Osteoblast (primary cell): Measurements from ENCODE around the gene HSPA12B. TPM values are rescaled to one million over a fixed set of nuclear protein-coding genes. Genes with fewer than 3 reads are reported as not detected.

Experiments used
- DNase-seq: peaks from one replicate; pipeline ENCODE4 v3.0.0; 2011; ENCODE audit warnings: low spot score, mixed read lengths; ENCODE audit not compliant: insufficient read length; ENCODE audit errors: missing footprints
- H2AFZ ChIP-seq: 2 replicates; pipeline ENCODE4 v1.6.0; 2011; ENCODE audit warnings: mild to moderate bottlenecking, low read length
- H3K27ac ChIP-seq: 2 replicates; pipeline ENCODE4 v1.5.1; 2011; ENCODE audit warnings: mild to moderate bottlenecking, low read depth, low read length, moderate library complexity
- H3K27me3 ChIP-seq: 2 replicates; pipeline ENCODE4 v1.6.0; 2012; ENCODE audit warnings: mild to moderate bottlenecking, control low read depth, inconsistent platforms, low read length, moderate library complexity; ENCODE audit not compliant: insufficient read depth
- H3K36me3 ChIP-seq: 2 replicates; pipeline ENCODE4 v1.5.1; 2011; ENCODE audit warnings: mild to moderate bottlenecking, low read length, control low read depth, moderate library complexity; ENCODE audit not compliant: insufficient read depth
- H3K4me1 ChIP-seq: 2 replicates; pipeline ENCODE4 v1.5.1; 2011; ENCODE audit warnings: mild to moderate bottlenecking, low read length, control low read depth, moderate library complexity; ENCODE audit not compliant: insufficient read depth
- H3K4me2 ChIP-seq: 2 replicates; pipeline ENCODE4 v1.6.0; 2011; ENCODE audit warnings: mild to moderate bottlenecking, low read length; ENCODE audit not compliant: insufficient read depth
- H3K4me3 ChIP-seq: fragments of 200-600 bp; sonication (generic); 3 replicates; pipeline ENCODE4 v1.5.1; 2012; ENCODE audit warnings: mild to moderate bottlenecking, low read length, inconsistent platforms; ENCODE audit not compliant: insufficient read depth
- H3K79me2 ChIP-seq: 2 replicates; pipeline ENCODE4 v1.6.0; 2012; ENCODE audit warnings: mild to moderate bottlenecking, low read length, control low read depth, inconsistent platforms; ENCODE audit not compliant: insufficient read depth
- H3K9me3 ChIP-seq: 2 replicates; pipeline ENCODE4 v1.5.1; 2011; ENCODE audit warnings: low read depth, low read length, control low read depth
- H4K20me1 ChIP-seq: 2 replicates; pipeline ENCODE4 v1.6.0; 2012; ENCODE audit warnings: mild to moderate bottlenecking, low read length, control low read depth; ENCODE audit not compliant: insufficient read depth
- total RNA-seq: library from RNA; depleted of rRNA; stranded (reverse); fragments of >200 nt; gene quantifications from 2 replicates; pipeline ENCODE4 v1.2.3, GENCODE V29; 2012
- TF ChIP-seq, protein P1 (sequence below): IDR thresholded peaks from 2 replicates; pipeline ENCODE4 v1.5.1; 2011; ENCODE audit warnings: mild to moderate bottlenecking, low read depth, low read length, moderate library complexity; ENCODE audit errors: extremely low read depth

Gene HSPA12B
- total RNA-seq, 1 donor: not detected

DNA sequence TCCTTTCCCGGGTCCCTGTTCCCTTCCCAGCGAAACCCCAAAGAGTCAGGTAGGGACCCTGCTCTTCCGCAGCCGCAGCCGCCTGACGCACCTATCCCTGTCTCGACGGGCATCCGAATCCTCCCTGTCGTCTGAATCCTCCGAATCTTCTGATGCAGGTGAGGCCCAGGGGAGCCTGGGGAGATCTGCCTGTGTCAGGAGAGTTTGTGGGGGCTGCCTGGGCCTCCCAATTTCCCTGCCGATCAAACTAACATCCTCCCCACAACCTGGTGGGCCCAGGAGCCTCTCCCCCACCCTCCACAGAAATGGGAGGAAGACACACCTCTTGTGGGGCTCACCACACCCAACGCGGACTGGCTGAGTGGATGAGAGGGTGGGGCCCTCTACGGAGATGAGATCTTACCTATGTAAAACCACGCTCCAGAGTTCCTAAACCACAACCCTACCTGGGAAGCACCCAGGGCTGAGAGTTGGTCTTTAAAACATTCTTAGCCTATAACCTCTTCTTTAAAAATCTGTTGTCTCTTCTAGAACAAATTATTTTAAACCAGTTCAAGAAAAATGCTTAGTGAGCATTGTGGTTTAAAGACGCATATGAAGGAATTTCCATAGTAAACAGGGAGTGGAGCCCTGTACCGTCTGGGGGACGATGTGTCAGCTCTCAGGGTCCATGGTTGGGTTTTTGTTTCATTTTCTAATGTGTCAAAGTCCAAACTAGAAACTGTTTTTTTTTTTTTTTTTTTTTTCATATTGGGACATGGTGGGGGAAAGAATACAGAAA lies 65.3 kb downstream of the HSPA12B start:
- TF ChIP-seq, protein P1, sequence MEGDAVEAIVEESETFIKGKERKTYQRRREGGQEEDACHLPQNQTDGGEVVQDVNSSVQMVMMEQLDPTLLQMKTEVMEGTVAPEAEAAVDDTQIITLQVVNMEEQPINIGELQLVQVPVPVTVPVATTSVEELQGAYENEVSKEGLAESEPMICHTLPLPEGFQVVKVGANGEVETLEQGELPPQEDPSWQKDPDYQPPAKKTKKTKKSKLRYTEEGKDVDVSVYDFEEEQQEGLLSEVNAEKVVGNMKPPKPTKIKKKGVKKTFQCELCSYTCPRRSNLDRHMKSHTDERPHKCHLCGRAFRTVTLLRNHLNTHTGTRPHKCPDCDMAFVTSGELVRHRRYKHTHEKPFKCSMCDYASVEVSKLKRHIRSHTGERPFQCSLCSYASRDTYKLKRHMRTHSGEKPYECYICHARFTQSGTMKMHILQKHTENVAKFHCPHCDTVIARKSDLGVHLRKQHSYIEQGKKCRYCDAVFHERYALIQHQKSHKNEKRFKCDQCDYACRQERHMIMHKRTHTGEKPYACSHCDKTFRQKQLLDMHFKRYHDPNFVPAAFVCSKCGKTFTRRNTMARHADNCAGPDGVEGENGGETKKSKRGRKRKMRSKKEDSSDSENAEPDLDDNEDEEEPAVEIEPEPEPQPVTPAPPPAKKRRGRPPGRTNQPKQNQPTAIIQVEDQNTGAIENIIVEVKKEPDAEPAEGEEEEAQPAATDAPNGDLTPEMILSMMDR: no peak
- H3K4me2 ChIP-seq: peak overlapping the region; percentile 89
- H4K20me1 ChIP-seq: peaks cover 10% of the 10 kb centered on the region
- peaks cover 27% of the 10 kb centered on the region for H3K4me1 ChIP-seq
- peak; percentile 91 for DNase-seq
- no peaks in the 10 kb centered on the region for H3K9me3 ChIP-seq
- peaks cover 47% of the 10 kb centered on the region for H3K36me3 ChIP-seq
- H3K27me3 ChIP-seq: no peaks in the 10 kb centered on the region
- H3K79me2 ChIP-seq: peaks cover 53% of the 10 kb centered on the region
- H3K4me3 ChIP-seq: peak overlapping the region; percentile 90
- H2AFZ ChIP-seq: no peak overlapping the region
- peak overlapping the region; percentile 63 for H3K27ac ChIP-seq

DNA sequence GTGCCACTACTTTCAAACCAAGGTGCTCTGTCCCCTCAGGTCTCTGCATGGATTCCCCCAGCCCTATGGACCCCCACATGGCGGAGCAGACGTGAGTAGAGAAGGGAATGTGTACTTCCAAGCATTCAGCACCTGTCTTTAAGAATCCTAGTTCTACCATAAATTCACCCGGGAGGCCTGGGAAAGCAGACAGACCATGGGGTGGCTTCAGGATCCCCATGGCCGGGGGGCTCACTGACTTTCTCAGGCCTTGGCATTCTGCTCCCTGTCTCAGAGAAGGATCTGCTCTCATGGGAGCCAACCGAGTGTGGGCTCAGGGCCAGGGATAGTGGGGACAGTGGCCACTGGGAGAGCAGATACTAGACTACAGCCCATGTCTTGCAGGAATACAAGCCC lies 65.9 kb downstream of the HSPA12B start:
- TF ChIP-seq, protein P1: no peak
- Histone ChIP-seq H3K4me1 (peaks cover 27% of the 10 kb centered on the region), H3K79me2 (peaks cover 53% of the 10 kb centered on the region), H3K9me3 (no peaks in the 10 kb centered on the region), H4K20me1 (peaks cover 10% of the 10 kb centered on the region), H3K27ac (peak overlapping the region; percentile 63), H3K4me2 (peak overlapping the region; percentile 89), H3K27me3 (no peaks in the 10 kb centered on the region), H3K36me3 (peaks cover 52% of the 10 kb centered on the region), H2AFZ (no peak overlapping the region), H3K4me3 (peak overlapping the region; percentile 90)
- no peak for DNase-seq

DNA sequence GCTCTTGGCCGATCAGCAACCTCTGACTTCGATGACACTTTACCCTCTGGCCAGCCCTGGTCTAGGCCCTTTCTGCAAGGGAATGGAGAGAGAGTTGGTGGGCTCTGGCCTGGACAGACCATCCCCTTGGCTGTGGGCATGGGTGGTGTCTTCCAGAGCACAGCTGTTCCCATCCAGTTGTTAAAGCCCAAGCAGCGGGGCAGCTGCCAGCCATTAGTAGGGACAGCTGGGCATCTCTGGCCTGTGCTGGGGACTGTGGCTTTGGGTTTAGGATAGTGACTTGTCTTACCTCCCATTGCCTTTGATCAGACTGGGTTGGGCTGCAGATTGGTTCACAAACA lies 66.4 kb downstream of the HSPA12B start:
- peak overlapping the region; percentile 36 for H3K4me2 ChIP-seq
- no peaks in the 10 kb centered on the region for H3K9me3 ChIP-seq
- H2AFZ ChIP-seq: no peak overlapping the region
- no peak overlapping the region for H3K4me3 ChIP-seq
- H3K4me1 ChIP-seq: peaks cover 27% of the 10 kb centered on the region
- peaks cover 53% of the 10 kb centered on the region for H3K79me2 ChIP-seq
- no peak for DNase-seq
- TF ChIP-seq, protein P1: no peak
- peaks cover 57% of the 10 kb centered on the region for H3K36me3 ChIP-seq
- peaks cover 10% of the 10 kb centered on the region for H4K20me1 ChIP-seq
- no peaks in the 10 kb centered on the region for H3K27me3 ChIP-seq
- H3K27ac ChIP-seq: peak overlapping the region; percentile 33

DNA sequence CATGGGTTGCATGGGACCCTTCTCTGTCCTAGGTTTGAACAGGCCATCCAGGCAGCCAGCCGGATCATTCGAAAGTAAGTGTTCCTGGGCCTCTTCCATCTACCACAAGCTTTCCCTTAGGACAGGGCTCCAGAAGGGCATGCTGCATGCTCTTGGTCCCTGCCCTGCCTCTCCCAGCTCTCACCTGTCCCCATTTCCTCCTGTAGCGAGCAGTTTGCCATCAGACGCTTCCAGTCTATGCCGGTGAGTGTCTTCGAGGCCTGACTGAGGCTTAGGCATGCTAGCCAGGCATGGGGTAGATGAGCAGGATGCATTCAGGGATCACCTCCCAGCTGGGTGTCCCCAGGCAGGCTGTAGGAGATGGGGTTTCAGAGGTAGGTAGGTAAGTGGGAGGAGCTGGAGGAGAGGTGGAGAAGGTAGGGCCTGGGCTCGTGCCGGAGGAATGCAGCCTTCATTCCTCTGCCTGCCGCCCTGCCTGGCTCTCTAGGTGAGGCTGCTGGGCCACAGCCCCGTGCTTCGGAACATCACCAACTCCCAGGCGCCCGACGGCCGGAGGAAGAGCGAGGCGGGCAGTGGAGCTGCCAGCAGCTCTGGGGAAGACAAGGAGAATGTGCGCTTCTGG lies 67.9 kb downstream of the HSPA12B start:
- H3K4me1 ChIP-seq: peaks cover 28% of the 10 kb centered on the region
- H3K79me2 ChIP-seq: peaks cover 53% of the 10 kb centered on the region
- H3K27ac ChIP-seq: no peak overlapping the region
- H2AFZ ChIP-seq: no peak overlapping the region
- peaks cover 66% of the 10 kb centered on the region for H3K36me3 ChIP-seq
- no peak overlapping the region for H3K4me2 ChIP-seq
- DNase-seq: no peak
- H3K4me3 ChIP-seq: no peak overlapping the region
- TF ChIP-seq, protein P1: no peak
- H3K9me3 ChIP-seq: no peaks in the 10 kb centered on the region
- peaks cover 10% of the 10 kb centered on the region for H4K20me1 ChIP-seq
- H3K27me3 ChIP-seq: no peaks in the 10 kb centered on the region
